ENCODE measurements around the gene HTT. TPM values are rescaled to one million over a fixed set of nuclear protein-coding genes. Genes with fewer than 3 reads are reported as not detected.

Gene HTT
- total RNA-seq, 2 experiments from 2014 or later = 80.1 to 127 TPM

Other genes with a start within 250 kb of the HTT start
- 100 to 1,000 TPM; 196 to 206 TPM for gene ADD1, start 230.8 kb upstream of the HTT start, total RNA-seq
- 100 to 1,000 TPM in 1 of 2 experiments, 10 to 100 TPM in 1; 86.8 to 106 TPM for gene NOP14, start 111.3 kb upstream of the HTT start, total RNA-seq
- gene GRK4, start 111.1 kb upstream of the HTT start, total RNA-seq = 1 to 10 TPM; 2.4 to 2.5 TPM
- not detected for gene HTT-AS, start 143 bp upstream of the HTT start, total RNA-seq
- gene MSANTD1, start 174.5 kb downstream of the HTT start, total RNA-seq = under 1 TPM; 0.46 to 0.69 TPM
- 1 to 10 TPM; 8.0 to 9.4 TPM for gene RGS12, start 218.3 kb downstream of the HTT start, total RNA-seq